ENCODE data around the gene PLXNB3.

PLXNB3 gene

GRCh38 chrX:153732401-153732800, 31.6 kb upstream of the PLXNB3 start:
- no peak for TF ChIP-seq CTCF (conservative IDR thresholded peaks at IDR 0.05; ENCODE audit: low read depth, low read length)
- Histone ChIP-seq H3K79me2 (ENCODE audit: insufficient read depth, low read depth) (no peaks in the 10 kb centered on the region), H3K27me3 (ENCODE audit: insufficient read depth, low read depth) (no peaks in the 10 kb centered on the region), H3K4me1 (ENCODE audit: low read depth, poor library complexity, severe bottlenecking) (peaks cover 21% of the 10 kb centered on the region), H4K20me1 (ENCODE audit: insufficient read depth) (no peaks in the 10 kb centered on the region), H2AFZ (ENCODE audit: low read depth) (no peak overlapping the region), H3K4me3 (IDR thresholded peaks at IDR 0.05; ENCODE audit: insufficient read depth, low read depth, low read length) (no peak overlapping the region), H3K4me2 (no peak overlapping the region), H3K9ac (no peak overlapping the region), H3K27ac (no peak overlapping the region), H3K36me3 (ENCODE audit: insufficient read depth) (no peaks in the 10 kb centered on the region)

- no peak overlapping the region for H3K4me2 ChIP-seq
- no peaks in the 10 kb centered on the region for H3K27me3 ChIP-seq (ENCODE audit: insufficient read depth, low read depth)
- no peak overlapping the region for H2AFZ ChIP-seq (ENCODE audit: low read depth)
- no peaks in the 10 kb centered on the region for H3K79me2 ChIP-seq (ENCODE audit: insufficient read depth, low read depth)
- no peak overlapping the region for H3K27ac ChIP-seq
- no peak overlapping the region for H3K9ac ChIP-seq
- no peak overlapping the region for H3K4me3 ChIP-seq (IDR thresholded peaks at IDR 0.05; ENCODE audit: insufficient read depth, low read depth, low read length)
- no peak for TF ChIP-seq CTCF (conservative IDR thresholded peaks at IDR 0.05; ENCODE audit: low read depth, low read length)
- peaks cover 10% of the 10 kb centered on the region for H3K4me1 ChIP-seq (ENCODE audit: low read depth, poor library complexity, severe bottlenecking)
- no peaks in the 10 kb centered on the region for H4K20me1 ChIP-seq (ENCODE audit: insufficient read depth)
- H3K36me3 ChIP-seq (ENCODE audit: insufficient read depth): no peaks in the 10 kb centered on the region
These were observed 30.3 kb upstream of the PLXNB3 start for GRCh38 chrX:153733651-153734240.

GRCh38 chrX:153734871-153735270, 29.2 kb upstream of the PLXNB3 start:
- TF ChIP-seq CTCF (conservative IDR thresholded peaks at IDR 0.05; ENCODE audit: low read depth, low read length): no peak

GRCh38 chrX:153735274-153735673, 28.8 kb upstream of the PLXNB3 start:
- Histone ChIP-seq H3K79me2 (ENCODE audit: insufficient read depth, low read depth) (no peaks in the 10 kb centered on the region), H4K20me1 (ENCODE audit: insufficient read depth) (no peaks in the 10 kb centered on the region), H3K9ac (no peak overlapping the region), H2AFZ (ENCODE audit: low read depth) (no peak overlapping the region), H3K27me3 (ENCODE audit: insufficient read depth, low read depth) (no peaks in the 10 kb centered on the region), H3K4me3 (IDR thresholded peaks at IDR 0.05; ENCODE audit: insufficient read depth, low read depth, low read length) (no peak overlapping the region), H3K4me2 (no peak overlapping the region), H3K4me1 (ENCODE audit: low read depth, poor library complexity, severe bottlenecking) (peaks cover 10% of the 10 kb centered on the region), H3K36me3 (ENCODE audit: insufficient read depth) (no peaks in the 10 kb centered on the region), H3K27ac (no peak overlapping the region)
- no peak for TF ChIP-seq CTCF (conservative IDR thresholded peaks at IDR 0.05; ENCODE audit: low read depth, low read length)

More at GRCh38 chrX:153734871-153735270, 29.2 kb upstream of the PLXNB3 start:
- no peak overlapping the region for H3K4me2 ChIP-seq
- no peaks in the 10 kb centered on the region for H4K20me1 ChIP-seq (ENCODE audit: insufficient read depth)
- no peaks in the 10 kb centered on the region for H3K79me2 ChIP-seq (ENCODE audit: insufficient read depth, low read depth)
- no peaks in the 10 kb centered on the region for H3K36me3 ChIP-seq (ENCODE audit: insufficient read depth)
- H3K27me3 ChIP-seq (ENCODE audit: insufficient read depth, low read depth): no peaks in the 10 kb centered on the region
- H2AFZ ChIP-seq (ENCODE audit: low read depth): no peak overlapping the region
- H3K9ac ChIP-seq: no peak overlapping the region
- no peak overlapping the region for H3K27ac ChIP-seq
- peaks cover 10% of the 10 kb centered on the region for H3K4me1 ChIP-seq (ENCODE audit: low read depth, poor library complexity, severe bottlenecking)
- no peak overlapping the region for H3K4me3 ChIP-seq (IDR thresholded peaks at IDR 0.05; ENCODE audit: insufficient read depth, low read depth, low read length)
